ENCODE measurements around the gene CHKA. TPM values are rescaled to one million over a fixed set of nuclear protein-coding genes. Genes with fewer than 3 reads are reported as not detected.

Gene CHKA
- total RNA-seq, 2 experiments from 2014 or later: 17.6 to 17.8 TPM

GRCh38 chr11:68133761-68134160, 12.6 kb upstream of the CHKA start:
- H3K27ac Mint-ChIP-seq: no peak overlapping the region
- peaks cover 18% of the 10 kb centered on the region for H3K27me3 Mint-ChIP-seq
- no peak for DNase-seq
- no peaks in the 10 kb centered on the region for H3K4me1 Mint-ChIP-seq
- H3K4me3 Mint-ChIP-seq: no peak overlapping the region
- H3K9me3 Mint-ChIP-seq: peaks cover 12% of the 10 kb centered on the region
- peaks cover 8% of the 10 kb centered on the region for H3K36me3 Mint-ChIP-seq

GRCh38 chr11:68130121-68130520, 8.9 kb upstream of the CHKA start:
- H3K4me1 Mint-ChIP-seq: no peaks in the 10 kb centered on the region
- no peak overlapping the region for H3K27ac Mint-ChIP-seq
- peaks cover 8% of the 10 kb centered on the region for H3K36me3 Mint-ChIP-seq
- H3K9me3 Mint-ChIP-seq: peaks cover 12% of the 10 kb centered on the region
- H3K4me3 Mint-ChIP-seq: no peak overlapping the region
- H3K27me3 Mint-ChIP-seq: peaks cover 26% of the 10 kb centered on the region
- no peak for DNase-seq

- Mint-ChIP-seq H3K27ac (no peak overlapping the region), H3K27me3 (peaks cover 25% of the 10 kb centered on the region), H3K36me3 (peaks cover 5% of the 10 kb centered on the region), H3K4me1 (no peaks in the 10 kb centered on the region), H3K9me3 (peaks cover 9% of the 10 kb centered on the region), H3K4me3 (no peak overlapping the region)
- DNase-seq: no peak
Measured at GRCh38 chr11:68128682-68129327, 7.6 kb upstream of the CHKA start.

GRCh38 chr11:68127714-68128681, 6.8 kb upstream of the CHKA start:
- Mint-ChIP-seq H3K27ac (no peak overlapping the region), H3K27me3 (peaks cover 22% of the 10 kb centered on the region), H3K4me3 (no peak overlapping the region), H3K4me1 (no peaks in the 10 kb centered on the region), H3K9me3 (peaks cover 9% of the 10 kb centered on the region), H3K36me3 (peaks cover 4% of the 10 kb centered on the region)
- no peak for DNase-seq

GRCh38 chr11:68125164-68125563, 4.0 kb upstream of the CHKA start:
- no peak overlapping the region for H3K27ac Mint-ChIP-seq
- H3K36me3 Mint-ChIP-seq: peaks cover 1% of the 10 kb centered on the region
- H3K9me3 Mint-ChIP-seq: no peaks in the 10 kb centered on the region
- H3K4me3 Mint-ChIP-seq: no peak overlapping the region
- DNase-seq: no peak
- peaks cover 22% of the 10 kb centered on the region for H3K27me3 Mint-ChIP-seq
- H3K4me1 Mint-ChIP-seq: peaks cover 7% of the 10 kb centered on the region

- no peak overlapping the region for H3K4me3 Mint-ChIP-seq
- no peak overlapping the region for H3K27ac Mint-ChIP-seq
- peaks cover 7% of the 10 kb centered on the region for H3K36me3 Mint-ChIP-seq
- H3K9me3 Mint-ChIP-seq: no peaks in the 10 kb centered on the region
- peaks cover 6% of the 10 kb centered on the region for H3K27me3 Mint-ChIP-seq
- H3K4me1 Mint-ChIP-seq: peaks cover 19% of the 10 kb centered on the region
- DNase-seq: no peak
Measured at GRCh38 chr11:68122936-68123539, 1.9 kb upstream of the CHKA start.

- H3K4me1 Mint-ChIP-seq: peaks cover 24% of the 10 kb centered on the region
- H3K4me3 Mint-ChIP-seq: peak overlapping the region; percentile 88
- peaks cover 7% of the 10 kb centered on the region for H3K36me3 Mint-ChIP-seq
- DNase-seq: peak; percentile 58
- peak overlapping the region; percentile 83 for H3K27ac Mint-ChIP-seq
- no peaks in the 10 kb centered on the region for H3K27me3 Mint-ChIP-seq
- no peaks in the 10 kb centered on the region for H3K9me3 Mint-ChIP-seq
Measured at GRCh38 chr11:68120273-68121066, 718 bp downstream of the CHKA start.

GRCh38 chr11:68118706-68119448, 2.3 kb downstream of the CHKA start:
- Mint-ChIP-seq H3K27ac (no peak overlapping the region), H3K36me3 (peaks cover 7% of the 10 kb centered on the region)

GRCh38 chr11:68117853-68118470, 3.2 kb downstream of the CHKA start:
- no peak for DNase-seq
- H3K4me1 Mint-ChIP-seq: peaks cover 31% of the 10 kb centered on the region
- no peak overlapping the region for H3K4me3 Mint-ChIP-seq
- H3K9me3 Mint-ChIP-seq: no peaks in the 10 kb centered on the region
- H3K27me3 Mint-ChIP-seq: no peaks in the 10 kb centered on the region
- H3K27ac Mint-ChIP-seq: no peak overlapping the region
- H3K36me3 Mint-ChIP-seq: peaks cover 7% of the 10 kb centered on the region

More at GRCh38 chr11:68118706-68119448, 2.3 kb downstream of the CHKA start:
- no peaks in the 10 kb centered on the region for H3K27me3 Mint-ChIP-seq
- no peak for DNase-seq
- H3K4me1 Mint-ChIP-seq: peaks cover 31% of the 10 kb centered on the region
- peak overlapping the region; percentile 45 for H3K4me3 Mint-ChIP-seq
- no peaks in the 10 kb centered on the region for H3K9me3 Mint-ChIP-seq

- Mint-ChIP-seq H3K9me3 (no peaks in the 10 kb centered on the region), H3K4me1 (peaks cover 28% of the 10 kb centered on the region), H3K27me3 (no peaks in the 10 kb centered on the region), H3K27ac (no peak overlapping the region), H3K36me3 (peaks cover 7% of the 10 kb centered on the region), H3K4me3 (no peak overlapping the region)
- DNase-seq: no peak
Measured at GRCh38 chr11:68116974-68117373, 4.2 kb downstream of the CHKA start.

GRCh38 chr11:68116126-68116525, 5.1 kb downstream of the CHKA start:
- no peak overlapping the region for H3K27ac Mint-ChIP-seq
- H3K27me3 Mint-ChIP-seq: no peaks in the 10 kb centered on the region
- no peak for DNase-seq
- H3K9me3 Mint-ChIP-seq: no peaks in the 10 kb centered on the region
- no peak overlapping the region for H3K4me3 Mint-ChIP-seq
- peaks cover 7% of the 10 kb centered on the region for H3K36me3 Mint-ChIP-seq
- peaks cover 27% of the 10 kb centered on the region for H3K4me1 Mint-ChIP-seq

GRCh38 chr11:68115285-68115684, 5.9 kb downstream of the CHKA start:
- DNase-seq: no peak
- Mint-ChIP-seq H3K4me1 (peaks cover 25% of the 10 kb centered on the region), H3K27ac (no peak overlapping the region), H3K9me3 (no peaks in the 10 kb centered on the region), H3K36me3 (peaks cover 7% of the 10 kb centered on the region), H3K4me3 (no peak overlapping the region), H3K27me3 (no peaks in the 10 kb centered on the region)

- Mint-ChIP-seq H3K4me3 (no peak overlapping the region), H3K36me3 (peaks cover 1% of the 10 kb centered on the region), H3K27me3 (no peaks in the 10 kb centered on the region), H3K9me3 (no peaks in the 10 kb centered on the region), H3K27ac (no peak overlapping the region), H3K4me1 (peaks cover 17% of the 10 kb centered on the region)
- DNase-seq: no peak
Measured at GRCh38 chr11:68113986-68114385, 7.2 kb downstream of the CHKA start.

GRCh38 chr11:68107689-68108088, 13.5 kb downstream of the CHKA start:
- Mint-ChIP-seq H3K4me3 (no peak overlapping the region), H3K36me3 (peaks cover 2% of the 10 kb centered on the region), H3K27ac (no peak overlapping the region), H3K4me1 (no peaks in the 10 kb centered on the region), H3K27me3 (no peaks in the 10 kb centered on the region), H3K9me3 (no peaks in the 10 kb centered on the region)
- no peak for DNase-seq
